NB4 (cell line): ENCODE data around the gene TECRL.

Source experiments
- DNase-seq: peaks from one replicate; pipeline ENCODE4 v3.0.0; 2010; ENCODE audit warnings: low read depth
- H3K4me3 ChIP-seq: one replicate; pipeline ENCODE4 v1.5.1; 2011; ENCODE audit warnings: mild to moderate bottlenecking, low read depth, low read length, moderate library complexity
- CTCF ChIP-seq: IDR thresholded peaks from one replicate; pipeline ENCODE4 v1.5.1; 2012; ENCODE audit warnings: low read depth, low read length
- MYC ChIP-seq: IDR thresholded peaks from 2 replicates; pipeline ENCODE4 v1.6.1; 2011; ENCODE audit warnings: low read depth, low read length
- POLR2A ChIP-seq: IDR thresholded peaks from 2 replicates; pipeline ENCODE4 v1.6.1; 2011; ENCODE audit warnings: mild to moderate bottlenecking; ENCODE audit not compliant: insufficient read length; ENCODE audit errors: extremely low read depth
- TF ChIP-seq, protein P1 (sequence below): IDR thresholded peaks from 2 replicates; pipeline ENCODE4 v1.6.1; 2011; ENCODE audit warnings: low read depth, low read length

TECRL gene

GRCh38 chr4:64353904-64354303, 55.3 kb downstream of the TECRL start:
- TF ChIP-seq CTCF (no peak), MYC (no peak), POLR2A (no peak)
- TF ChIP-seq, protein P1, sequence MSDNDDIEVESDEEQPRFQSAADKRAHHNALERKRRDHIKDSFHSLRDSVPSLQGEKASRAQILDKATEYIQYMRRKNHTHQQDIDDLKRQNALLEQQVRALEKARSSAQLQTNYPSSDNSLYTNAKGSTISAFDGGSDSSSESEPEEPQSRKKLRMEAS = no peak
- DNase-seq = no peak
- no peak overlapping the region for H3K4me3 ChIP-seq

GRCh38 chr4:64341711-64342110, 67.5 kb downstream of the TECRL start:
- no peak overlapping the region for H3K4me3 ChIP-seq
- TF ChIP-seq MYC (no peak), POLR2A (no peak), CTCF (no peak)
- TF ChIP-seq, protein P1 = no peak
- DNase-seq = no peak

DNA sequence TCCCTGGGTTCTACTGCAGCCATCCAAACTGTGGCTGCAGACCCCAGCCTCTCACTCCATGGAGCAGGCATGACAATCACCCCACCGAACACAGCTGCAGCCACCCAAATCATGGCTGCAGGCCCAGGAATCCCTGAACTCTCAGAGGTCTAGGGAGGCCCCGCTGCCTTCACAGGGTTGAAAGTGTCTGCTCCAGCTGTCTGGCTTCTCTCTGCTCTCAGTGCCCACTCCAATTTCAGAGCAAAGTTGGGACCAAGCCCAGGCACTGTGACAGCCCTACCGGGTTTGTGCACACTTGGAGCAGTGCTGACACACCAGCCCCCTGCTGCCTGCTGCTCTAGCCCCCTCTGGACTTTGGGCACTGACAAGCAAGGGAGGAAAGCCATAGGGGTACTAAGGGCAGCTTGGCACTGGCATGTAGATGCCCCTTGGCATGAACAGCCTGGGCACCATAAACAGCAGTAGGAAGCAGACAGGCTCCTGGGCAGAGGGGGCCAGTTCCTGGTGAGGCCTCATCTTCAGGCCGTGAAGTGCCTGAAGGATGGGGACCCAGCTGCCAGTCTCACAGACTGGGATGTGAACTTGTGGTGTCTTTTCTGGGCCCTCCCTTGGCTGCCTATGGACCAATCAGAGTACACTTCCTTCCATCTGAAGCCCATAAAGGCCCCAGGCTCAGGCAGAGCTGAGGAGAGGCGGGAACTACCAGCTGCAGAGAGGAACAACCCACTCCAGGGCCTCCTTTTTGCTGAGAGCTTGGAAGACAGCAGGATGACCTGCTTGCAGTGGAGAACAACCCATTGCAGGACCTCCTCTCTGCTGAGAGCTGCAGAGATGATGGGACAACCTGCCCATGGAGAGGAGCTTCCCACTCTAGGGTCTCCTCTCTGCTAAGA, 68.8 kb downstream of the TECRL start:
- DNase-seq = no peak
- TF ChIP-seq MYC (no peak), CTCF (no peak), POLR2A (no peak)
- TF ChIP-seq, protein P1 = no peak
- H3K4me3 ChIP-seq = no peak overlapping the region

DNA sequence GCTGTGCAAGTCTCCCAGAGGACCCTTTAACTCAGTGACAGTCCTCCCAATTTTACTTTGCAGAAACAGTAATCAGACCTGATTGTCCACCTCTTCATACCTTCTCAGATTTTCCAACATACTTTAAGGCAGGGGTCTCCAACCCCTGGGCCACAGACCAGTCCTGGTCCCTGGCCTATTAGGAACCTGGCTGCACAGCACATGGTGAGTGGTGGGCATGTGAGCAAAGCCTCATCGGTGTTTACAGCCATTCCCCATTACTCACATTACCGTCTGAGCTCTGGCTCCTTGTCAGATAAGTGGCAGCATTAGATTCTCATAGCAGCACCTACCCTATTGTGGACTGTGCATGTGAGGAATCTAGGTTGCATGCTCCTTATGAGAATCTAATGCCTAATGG, 74.3 kb downstream of the TECRL start:
- DNase-seq = no peak
- TF ChIP-seq, protein P1 = no peak
- TF ChIP-seq POLR2A (no peak), CTCF (no peak), MYC (no peak)
- no peak overlapping the region for H3K4me3 ChIP-seq

- no peak overlapping the region for H3K4me3 ChIP-seq
- no peak for DNase-seq
- TF ChIP-seq MYC (no peak), CTCF (no peak), POLR2A (no peak)
- TF ChIP-seq, protein P1 = no peak
These were observed 79.1 kb downstream of the TECRL start for GRCh38 chr4:64330143-64330542.
